Measurements from ENCODE around the gene TOMM40.
"Not testable (repeated sequence)": the region's sequence is repeated elsewhere in the genome, so short reads cannot be mapped to it uniquely, and the experiment has no call there.

The TOMM40 gene

GRCh38 chr19:44925114-44925891 is 34.2 kb downstream of the TOMM40 start:
- DNase-seq (ENCODE audit: low read depth in 2 of 3, low spot score in 2 of 3): no peak

GRCh38 chr19:44926245-44927077 is 35.4 kb downstream of the TOMM40 start:
- DNase-seq (ENCODE audit: low read depth in 2 of 3, low spot score in 2 of 3): not testable (repeated sequence)

- no peak for DNase-seq (ENCODE audit: low read depth in 2 of 3, low spot score in 2 of 3)
Observed at GRCh38 chr19:44927746-44928145, 36.7 kb downstream of the TOMM40 start.

- no peak for DNase-seq (ENCODE audit: low read depth in 2 of 3, low spot score in 2 of 3)
Observed at GRCh38 chr19:44930088-44930487, 39.0 kb downstream of the TOMM40 start.

GRCh38 chr19:44931541-44931940 is 40.5 kb downstream of the TOMM40 start:
- no peak for DNase-seq (ENCODE audit: low read depth in 2 of 3, low spot score in 2 of 3)

GRCh38 chr19:44939668-44940067 is 48.6 kb downstream of the TOMM40 start:
- DNase-seq (ENCODE audit: low read depth in 2 of 3, low spot score in 2 of 3): no peak

GRCh38 chr19:44942067-44942571 is 51.1 kb downstream of the TOMM40 start, which contains the start of gene APOC4:
APOC4 (plus strand) TSS chr19:44942237; CDS start chr19:44942278, 41 bp downstream.
- no peak for DNase-seq (ENCODE audit: low read depth in 2 of 3, low spot score in 2 of 3)

GRCh38 chr19:44943801-44944249 is 52.8 kb downstream of the TOMM40 start:
- DNase-seq (ENCODE audit: low read depth in 2 of 3, low spot score in 2 of 3): no peak

GRCh38 chr19:44947041-44947581 is 56.1 kb downstream of the TOMM40 start:
- DNase-seq (ENCODE audit: low read depth in 2 of 3, low spot score in 2 of 3): no peak

GRCh38 chr19:44948237-44948636 is 57.2 kb downstream of the TOMM40 start:
- no peak for DNase-seq (ENCODE audit: low read depth in 2 of 3, low spot score in 2 of 3)

- no peak for DNase-seq (ENCODE audit: low read depth in 2 of 3, low spot score in 2 of 3)
Observed at GRCh38 chr19:44948763-44949374, 57.8 kb downstream of the TOMM40 start.

- no peak for DNase-seq (ENCODE audit: low read depth in 2 of 3, low spot score in 2 of 3)
Observed at GRCh38 chr19:44949550-44949949, 58.5 kb downstream of the TOMM40 start.

- DNase-seq (ENCODE audit: low read depth in 2 of 3, low spot score in 2 of 3): peak in 1 of 3 experiments; percentile 38
Observed at GRCh38 chr19:44951179-44952159, 60.4 kb downstream of the TOMM40 start.
